Neural cell (in vitro differentiated cells): ENCODE measurements around the gene NUDT1.

Experiments used
- CTCF ChIP-seq: fragments of 450-650 bp; IDR thresholded peaks from 2 replicates; pipeline ENCODE4 v1.5.1; 2014; ENCODE audit warnings: antibody characterized with exemption, mild to moderate bottlenecking, moderate library complexity; ENCODE audit not compliant: poor library complexity, severe bottlenecking
- TAF1 ChIP-seq: IDR thresholded peaks from 2 replicates; pipeline ENCODE4 v1.6.1; 2012; ENCODE audit warnings: low read depth

- TF ChIP-seq CTCF = no peak
- TF ChIP-seq TAF1 = no peak
Measured at GRCh38 chr7:2247141-2247995, 5.3 kb downstream of the NUDT1 start.
